ENCODE data around the gene MYO1F. TPM values are rescaled to one million over a fixed set of nuclear protein-coding genes. Genes with fewer than 3 reads are reported as not detected.

Gene MYO1F
- total RNA-seq, 4 donors from 2014 or later: 5.1 to 21.5 (median 6.0) TPM

DNA sequence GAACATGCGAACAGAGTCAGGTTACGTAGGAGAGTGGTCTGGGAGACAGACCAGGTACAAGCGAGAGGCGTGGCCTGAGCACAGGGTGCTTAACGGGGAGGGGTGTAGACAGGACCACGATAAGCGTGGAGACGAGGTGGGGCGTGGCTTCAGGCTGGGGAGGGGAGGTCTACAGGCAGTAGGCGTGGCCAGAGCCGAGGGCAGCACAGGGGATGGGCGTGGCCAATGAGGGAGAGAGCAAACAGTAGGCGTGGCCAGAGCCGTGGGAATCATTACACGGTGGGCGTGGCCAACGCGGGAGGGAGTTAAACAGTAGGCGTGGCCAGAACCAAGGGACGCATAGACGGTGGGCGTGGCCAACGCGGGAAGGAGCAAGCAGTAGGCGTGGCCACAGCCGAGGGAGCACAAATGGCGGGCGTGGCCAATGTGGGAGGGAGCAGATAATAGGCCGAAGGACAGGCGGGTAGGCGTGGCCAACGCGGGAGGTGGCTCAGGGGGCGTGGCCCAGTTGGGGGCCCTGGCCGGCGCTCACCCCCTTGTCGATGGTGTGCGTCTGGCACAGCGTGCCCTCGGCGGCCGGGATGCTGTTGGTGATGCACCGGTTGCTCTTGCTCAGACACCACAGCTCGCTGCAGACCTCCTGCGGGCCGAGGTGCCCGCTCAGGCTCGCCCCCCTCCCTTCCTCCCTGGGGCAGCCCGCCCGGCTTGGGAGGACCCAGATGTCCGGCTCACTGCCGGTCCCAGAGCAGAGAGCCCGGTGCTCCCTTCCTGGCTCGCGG lies 15.2 kb upstream of the MYO1F start:
- H3K4me3 ChIP-seq (replicated peaks in 1 of 3): peak overlapping the region in 1 of 3 donors; percentile 0
- no peaks in the 10 kb centered on the region for H3K36me3 ChIP-seq
- WGBS, 2 donors: 1 to 3% methylated on average over 29 to 38 of the region's 55 CpGs
- no peak for TF ChIP-seq POLR2A (IDR thresholded peaks at IDR 0.05)
- TF ChIP-seq CTCF (IDR thresholded peaks at IDR 0.05): no peak
- H3K4me1 ChIP-seq: peaks cover 11 to 25% of the 10 kb centered on the region in 2 donors
- intact Hi-C loops (cut with DNase I): no loop called here
- no peaks in the 10 kb centered on the region for H3K9me3 ChIP-seq
- DNase-seq: peak; percentile 74 to 75
- peak overlapping the region in 1 of 3 donors; percentile 12 for H3K27ac ChIP-seq
- H3K27me3 ChIP-seq: no peaks in the 10 kb centered on the region

DNA sequence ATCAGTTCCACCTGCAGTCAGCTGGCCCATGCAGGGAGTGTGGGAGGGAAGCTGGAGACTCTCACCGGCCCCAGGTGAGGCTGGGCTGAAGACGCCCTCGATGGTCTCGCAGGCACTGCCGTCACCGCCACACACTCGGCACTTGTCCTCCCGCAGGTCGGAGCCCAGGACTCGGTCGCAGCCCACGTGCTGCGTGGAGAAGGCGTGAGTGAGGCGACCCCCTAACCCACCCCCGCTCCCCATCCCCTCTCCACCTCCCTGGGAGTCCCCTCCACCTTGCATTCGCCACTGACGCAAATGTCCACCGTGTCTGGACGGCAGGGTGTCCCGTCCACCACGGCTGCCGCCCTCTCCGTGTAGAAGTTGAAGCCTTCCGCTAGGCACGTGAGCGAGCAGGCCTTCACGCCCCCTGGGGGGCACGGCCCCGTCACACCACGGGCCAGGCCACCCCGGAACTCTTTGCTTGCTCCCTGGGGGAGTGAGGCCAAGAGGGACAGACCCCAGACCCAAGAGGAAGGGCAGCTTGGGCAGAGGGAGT lies 12.0 kb upstream of the MYO1F start:
- Histone ChIP-seq H3K9me3 (no peaks in the 10 kb centered on the region), H3K4me1 (peaks cover 11 to 16% of the 10 kb centered on the region in 2 donors), H3K27me3 (no peaks in the 10 kb centered on the region), H3K4me3 (replicated peaks in 1 of 3) (no peak overlapping the region), H3K27ac (no peak overlapping the region), H3K36me3 (no peaks in the 10 kb centered on the region)
- 87 to 92% methylated on average over 17 to 30 of the region's 32 CpGs for WGBS, 2 donors
- no peak for DNase-seq
- intact Hi-C loops (cut with DNase I): loop anchor here (10.0 kb wide), 1 partner anchor 254 kb away; no protein-coding TSS in a partner anchor
- TF ChIP-seq CTCF (IDR thresholded peaks at IDR 0.05) (no peak), POLR2A (IDR thresholded peaks at IDR 0.05) (no peak)

DNA sequence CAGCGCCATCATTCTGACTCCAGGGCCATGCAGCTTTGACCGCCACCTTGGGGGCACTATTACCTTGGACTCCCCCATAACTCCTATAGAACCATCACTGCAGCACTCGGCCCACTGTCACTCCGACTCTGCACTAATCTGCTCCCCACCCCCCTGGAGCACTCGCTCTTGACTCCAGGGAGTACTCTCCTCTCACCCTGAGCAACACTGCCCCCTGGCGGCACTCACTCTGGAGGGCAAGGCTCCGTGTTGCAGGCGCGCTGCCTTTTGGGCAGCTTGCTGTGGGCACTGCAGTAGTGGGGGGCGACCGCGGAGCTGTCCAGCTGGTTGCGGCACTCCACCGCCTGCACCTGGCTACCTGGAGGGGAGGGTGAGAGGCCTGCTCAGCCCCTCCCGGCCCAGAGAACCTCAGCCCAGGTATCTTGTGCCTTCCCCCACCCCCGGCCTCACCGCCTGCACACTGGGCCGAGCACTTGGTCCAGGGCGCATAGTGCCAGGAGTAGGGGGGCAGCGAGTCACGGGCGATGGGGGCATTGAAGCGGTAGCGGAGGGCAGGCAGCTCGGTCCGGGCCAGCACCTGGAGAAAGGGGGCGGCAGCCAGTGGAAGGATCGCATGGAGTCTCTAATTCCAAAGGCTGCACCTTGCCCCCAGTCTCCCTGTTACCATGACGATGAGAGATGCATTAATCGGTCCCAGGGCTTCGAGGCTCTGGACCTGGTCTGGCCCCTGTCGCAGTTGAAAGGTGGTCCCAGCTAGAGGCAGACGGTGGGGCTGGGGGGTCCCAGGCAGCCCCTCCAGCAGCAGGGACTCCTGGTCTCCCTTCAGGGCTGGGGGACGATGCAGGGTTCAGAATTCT lies 8.9 kb upstream of the MYO1F start:
- Histone ChIP-seq H3K27ac (no peak overlapping the region), H3K27me3 (no peaks in the 10 kb centered on the region), H3K36me3 (no peaks in the 10 kb centered on the region), H3K4me1 (no peaks in the 10 kb centered on the region), H3K4me3 (replicated peaks in 1 of 3) (no peak overlapping the region), H3K9me3 (no peaks in the 10 kb centered on the region)
- TF ChIP-seq POLR2A (IDR thresholded peaks at IDR 0.05): no peak
- TF ChIP-seq CTCF (IDR thresholded peaks at IDR 0.05): peak in 4 of 6 experiments; percentile 9 to 54 (median 37)
- intact Hi-C loops (cut with DNase I): loop anchor here (10.0 kb wide), 1 partner anchor 251 kb away; no protein-coding TSS in a partner anchor
- WGBS, 2 donors: 69 to 70% methylated on average over 12 to 20 of the region's 34 CpGs
- DNase-seq: peak; percentile 45 to 54

DNA sequence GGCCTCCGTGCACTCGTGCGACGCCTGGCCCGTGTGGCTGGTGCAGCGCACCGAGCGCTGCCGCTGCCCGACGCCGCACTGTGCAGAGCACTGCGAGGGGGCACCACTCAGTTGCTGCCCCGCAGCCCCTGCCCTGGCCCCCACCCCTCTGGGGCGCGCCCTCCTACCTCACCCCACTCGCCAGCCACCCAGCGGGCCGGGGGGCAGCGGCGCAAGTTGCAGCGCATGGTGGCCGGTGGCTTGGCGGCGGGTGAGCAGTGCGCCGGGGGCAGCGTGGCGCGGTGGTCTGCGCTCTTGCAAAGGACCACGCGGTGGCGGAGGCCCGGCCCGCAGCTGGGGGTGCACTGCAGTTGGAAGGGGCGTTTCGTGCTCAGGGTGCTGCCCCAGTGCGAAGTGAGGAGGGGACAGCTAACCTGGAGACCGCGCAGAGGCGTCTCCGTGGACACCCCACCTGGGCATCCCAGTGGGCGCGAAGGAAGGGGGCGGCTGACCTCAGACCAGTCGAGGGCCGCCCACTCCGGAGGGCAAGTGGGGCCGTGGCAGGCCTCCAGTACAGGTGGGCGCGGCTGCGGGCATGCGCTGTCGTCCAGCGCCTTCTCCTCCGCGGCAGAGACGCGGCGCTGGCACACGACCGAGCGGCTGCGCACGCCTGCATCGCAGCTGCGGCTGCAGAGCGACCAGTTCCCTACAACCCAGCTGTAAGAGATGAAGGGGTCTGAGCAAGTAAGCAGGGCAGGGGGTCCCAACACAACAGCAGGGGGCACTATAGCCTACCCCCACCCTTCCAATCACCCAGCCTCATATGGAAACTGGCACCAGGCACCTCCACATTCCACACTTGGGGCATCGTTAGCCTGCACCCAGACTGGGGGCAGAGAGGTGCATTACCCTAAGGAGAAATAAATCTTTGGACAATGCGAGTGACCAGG lies 8.0 kb upstream of the MYO1F start:
- no peak overlapping the region for H3K27ac ChIP-seq
- 68 to 89% methylated on average over 48 to 52 of the region's 71 CpGs for WGBS, 2 donors
- no peak for DNase-seq
- H3K36me3 ChIP-seq: no peaks in the 10 kb centered on the region
- H3K4me3 ChIP-seq (replicated peaks in 1 of 3): no peak overlapping the region
- no peaks in the 10 kb centered on the region for H3K9me3 ChIP-seq
- intact Hi-C loops (cut with DNase I): loop anchor here (10.0 kb wide), 1 partner anchor 250 kb away; no protein-coding TSS in a partner anchor
- no peaks in the 10 kb centered on the region for H3K4me1 ChIP-seq
- H3K27me3 ChIP-seq: no peaks in the 10 kb centered on the region
- TF ChIP-seq POLR2A (IDR thresholded peaks at IDR 0.05): no peak
- TF ChIP-seq CTCF (IDR thresholded peaks at IDR 0.05): no peak
